NOMO-1 treated with DMSO at 0.1 percent for 48 hours (cell line): Measurements from ENCODE around the gene NARF.

Experiments
- DNase-seq: peaks from one replicate; lab custom pipeline; 2025; ENCODE audit not compliant: unreplicated experiment; lab: John Stamatoyannopoulos, UW

Gene NARF

GRCh38 chr17:82470065-82470464 is 11.5 kb downstream of the NARF start:
- DNase-seq, result no peak

- DNase-seq, result no peak
Measured at GRCh38 chr17:82474223-82475010, 15.9 kb downstream of the NARF start.

- no peak for DNase-seq
Measured at GRCh38 chr17:82475458-82475857, 16.9 kb downstream of the NARF start.

- no peak for DNase-seq
Measured at GRCh38 chr17:82477934-82478333, 19.4 kb downstream of the NARF start.

GRCh38 chr17:82479602-82480001 is 21.1 kb downstream of the NARF start:
- DNase-seq, result no peak

- DNase-seq, result no peak
Measured at GRCh38 chr17:82480318-82480717, 21.8 kb downstream of the NARF start.

GRCh38 chr17:82483204-82483660 is 24.7 kb downstream of the NARF start:
- DNase-seq, result no peak

- no peak for DNase-seq
Measured at GRCh38 chr17:82483836-82484235, 25.3 kb downstream of the NARF start.

- no peak for DNase-seq
Measured at GRCh38 chr17:82486231-82487094, 27.9 kb downstream of the NARF start.

- no peak for DNase-seq
Measured at GRCh38 chr17:82487910-82488309, 29.4 kb downstream of the NARF start.

GRCh38 chr17:82489117-82489516 is 30.6 kb downstream of the NARF start:
- DNase-seq, result no peak

GRCh38 chr17:82489851-82490511 is 31.4 kb downstream of the NARF start:
- no peak for DNase-seq

- DNase-seq, result no peak
Measured at GRCh38 chr17:82490512-82491195, 32.1 kb downstream of the NARF start.

- no peak for DNase-seq
Measured at GRCh38 chr17:82491196-82491530, 32.6 kb downstream of the NARF start.

- DNase-seq, result no peak
Measured at GRCh38 chr17:82491533-82491932, 33.0 kb downstream of the NARF start.

GRCh38 chr17:82492643-82493225 is 34.2 kb downstream of the NARF start:
- no peak for DNase-seq

- no peak for DNase-seq
Measured at GRCh38 chr17:82493226-82493781, 34.8 kb downstream of the NARF start.

GRCh38 chr17:82494236-82495055 is 35.9 kb downstream of the NARF start:
- peak; percentile 95 for DNase-seq

GRCh38 chr17:82495844-82496528 is 37.4 kb downstream of the NARF start:
- DNase-seq, result no peak
